HEK293 (cell line): ENCODE results near the gene CEP43.

Experiments
- BCL11A ChIP-seq: fragments of 450-650 bp; formaldehyde crosslinking; IDR thresholded peaks from 2 replicates; pipeline ENCODE4 v1.5.1; 2016; ENCODE audit warnings: low read depth, missing biosample characterization, missing genetic modification characterization
- GLI4 ChIP-seq: fragments of 450-650 bp; formaldehyde crosslinking; IDR thresholded peaks from 2 replicates; pipeline ENCODE4 v1.5.1; 2016; ENCODE audit warnings: missing biosample characterization, missing genetic modification characterization
- KLF9 ChIP-seq: fragments of 450-650 bp; formaldehyde crosslinking; IDR thresholded peaks from 2 replicates; pipeline ENCODE4 v1.5.1; 2016; ENCODE audit warnings: missing biosample characterization, missing genetic modification characterization, low read depth
- ZBTB8A ChIP-seq: fragments of 450-650 bp; formaldehyde crosslinking; IDR thresholded peaks from 2 replicates; pipeline ENCODE4 v1.5.1; 2016; ENCODE audit warnings: missing biosample characterization, missing genetic modification characterization
- ZNF184 ChIP-seq: fragments of 450-650 bp; IDR thresholded peaks from 2 replicates; pipeline ENCODE4 v1.5.1; 2018; ENCODE audit warnings: missing biosample characterization, mild to moderate bottlenecking, missing genetic modification characterization
- ZNF221 ChIP-seq: fragments of 450-650 bp; formaldehyde crosslinking; IDR thresholded peaks from 2 replicates; pipeline ENCODE4 v1.5.1; 2017; ENCODE audit warnings: missing biosample characterization, missing genetic modification characterization, borderline replicate concordance
- ZNF239 ChIP-seq: fragments of 450-650 bp; formaldehyde crosslinking; IDR thresholded peaks from 2 replicates; pipeline ENCODE4 v1.5.1; 2016; ENCODE audit warnings: missing biosample characterization, missing genetic modification characterization
- ZNF24 ChIP-seq: fragments of 450-650 bp; formaldehyde crosslinking; IDR thresholded peaks from 2 replicates; pipeline ENCODE4 v1.5.1; 2016; ENCODE audit warnings: missing biosample characterization, missing genetic modification characterization
- ZNF37A ChIP-seq: fragments of 450-650 bp; IDR thresholded peaks from 2 replicates; pipeline ENCODE4 v1.5.1; 2018; ENCODE audit warnings: missing biosample characterization, missing genetic modification characterization
- ZNF391 ChIP-seq: fragments of 450-650 bp; formaldehyde crosslinking; IDR thresholded peaks from 2 replicates; pipeline ENCODE4 v1.5.1; 2016; ENCODE audit warnings: low read depth, missing biosample characterization, missing genetic modification characterization, borderline replicate concordance
- ZNF433 ChIP-seq: fragments of 450-650 bp; formaldehyde crosslinking; IDR thresholded peaks from 2 replicates; pipeline ENCODE4 v1.5.1; 2016; ENCODE audit warnings: missing biosample characterization, missing genetic modification characterization, low read depth
- ZNF558 ChIP-seq: fragments of 450-650 bp; formaldehyde crosslinking; IDR thresholded peaks from 2 replicates; pipeline ENCODE4 v1.5.1; 2016; ENCODE audit warnings: missing biosample characterization, missing genetic modification characterization
- ZNF585B ChIP-seq: fragments of 450-650 bp; formaldehyde crosslinking; IDR thresholded peaks from 2 replicates; pipeline ENCODE4 v1.5.1; 2016; ENCODE audit warnings: missing biosample characterization, missing genetic modification characterization
- ZNF596 ChIP-seq: fragments of 450-650 bp; IDR thresholded peaks from 2 replicates; pipeline ENCODE4 v1.5.0; 2018; ENCODE audit warnings: missing biosample characterization, mild to moderate bottlenecking, missing genetic modification characterization, moderate library complexity
- ZNF664 ChIP-seq: fragments of 450-650 bp; formaldehyde crosslinking; IDR thresholded peaks from 2 replicates; pipeline ENCODE4 v1.5.1; 2016; ENCODE audit warnings: missing biosample characterization, missing genetic modification characterization
- ZNF707 ChIP-seq: fragments of 450-650 bp; formaldehyde crosslinking; IDR thresholded peaks from 2 replicates; pipeline ENCODE4 v1.5.1; 2016; ENCODE audit warnings: missing biosample characterization, missing genetic modification characterization
- ZNF785 ChIP-seq: fragments of 450-650 bp; formaldehyde crosslinking; IDR thresholded peaks from 2 replicates; pipeline ENCODE4 v1.5.1; 2016; ENCODE audit warnings: missing biosample characterization, missing genetic modification characterization
- ZSCAN23 ChIP-seq: fragments of 450-650 bp; formaldehyde crosslinking; IDR thresholded peaks from 2 replicates; pipeline ENCODE4 v1.5.1; 2016; ENCODE audit warnings: missing biosample characterization, missing genetic modification characterization
- ZXDB ChIP-seq: fragments of 450-650 bp; formaldehyde crosslinking; IDR thresholded peaks from 2 replicates; pipeline ENCODE4 v1.5.1; 2016; ENCODE audit warnings: missing biosample characterization, missing genetic modification characterization
- TF ChIP-seq, protein P1 (sequence below): fragments of 450-650 bp; formaldehyde crosslinking; IDR thresholded peaks from 2 replicates; pipeline ENCODE4 v1.5.1; 2017; ENCODE audit warnings: missing biosample characterization, missing genetic modification characterization
- TF ChIP-seq, protein P2 (sequence below): fragments of 450-650 bp; formaldehyde crosslinking; IDR thresholded peaks from 2 replicates; pipeline ENCODE4; 2016; ENCODE audit warnings: missing biosample characterization, missing genetic modification characterization
- TF ChIP-seq, protein P3 (sequence below): fragments of 450-650 bp; formaldehyde crosslinking; IDR thresholded peaks from 2 replicates; pipeline ENCODE4 v1.5.1; 2016; ENCODE audit warnings: missing biosample characterization, missing genetic modification characterization
- TF ChIP-seq, protein P4 (sequence below): fragments of 450-650 bp; IDR thresholded peaks from 2 replicates; pipeline ENCODE4 v1.5.1; 2018; ENCODE audit warnings: missing biosample characterization, missing genetic modification characterization
- TF ChIP-seq, protein P5 (sequence below): fragments of 450-650 bp; formaldehyde crosslinking; IDR thresholded peaks from 2 replicates; pipeline ENCODE4 v1.5.1; 2016; ENCODE audit warnings: missing biosample characterization, missing genetic modification characterization
- TF ChIP-seq, protein P6 (sequence below): fragments of 450-650 bp; formaldehyde crosslinking; IDR thresholded peaks from 2 replicates; pipeline ENCODE4 v1.5.1; 2016; ENCODE audit warnings: missing biosample characterization, missing genetic modification characterization, low read depth
- TF ChIP-seq, protein P7 (sequence below): fragments of 450-650 bp; formaldehyde crosslinking; IDR thresholded peaks from 2 replicates; pipeline ENCODE4 v1.5.1; 2016; ENCODE audit warnings: missing biosample characterization, missing genetic modification characterization

Gene CEP43

DNA sequence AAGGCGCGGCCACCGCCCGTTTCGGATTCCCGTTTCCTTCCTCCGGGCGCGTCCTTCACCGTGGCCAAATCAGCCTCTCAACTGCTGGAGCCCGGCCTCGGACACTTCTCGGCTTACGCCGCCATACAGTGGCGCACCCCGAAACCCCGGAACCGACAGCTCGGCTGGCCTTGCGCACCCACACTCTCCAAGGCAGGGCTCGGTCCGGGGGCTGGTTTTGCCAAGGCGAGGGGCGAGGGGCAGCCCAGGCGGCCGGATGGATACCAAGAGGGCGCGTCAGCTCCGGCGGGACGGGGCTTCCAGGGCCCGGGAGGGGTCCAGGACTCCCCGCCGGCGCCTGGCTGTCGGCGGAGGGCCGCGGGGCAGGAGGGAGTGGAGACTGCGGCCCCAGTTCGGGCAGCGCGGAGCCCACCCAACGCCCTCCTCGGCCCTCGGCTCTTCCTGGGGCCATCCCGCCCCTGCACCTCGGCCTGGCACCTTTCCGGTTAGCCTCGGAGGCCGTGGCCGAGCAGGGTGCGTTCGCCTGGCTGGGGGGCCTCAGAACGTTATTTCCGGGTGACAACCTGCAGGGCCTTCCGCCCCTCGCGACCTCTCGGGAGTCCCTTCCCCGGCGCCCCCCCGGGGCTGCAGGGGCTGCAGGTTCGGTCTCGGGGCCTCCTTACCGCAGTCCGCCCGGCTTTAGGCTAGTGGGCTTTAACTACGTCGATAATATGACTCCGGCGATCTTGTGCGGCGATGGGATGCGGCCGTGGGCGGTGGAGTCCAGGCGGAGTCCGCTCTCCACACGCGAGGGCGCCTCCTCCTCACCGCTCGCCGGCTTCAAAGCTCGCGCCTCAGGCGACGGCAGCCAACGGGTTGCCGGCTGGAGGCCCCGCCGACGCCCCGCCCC, 697 bp upstream of the CEP43 start (continued):
- TF ChIP-seq KLF9 (tag by site-specific recombination) (no peak; the same call in 1 of the 2 replicates), ZBTB8A (tag by site-specific recombination) (peak; percentile 73), ZNF558 (no peak), ZNF596 (tag by site-specific recombination) (no peak), ZNF785 (tag by site-specific recombination) (no peak), ZNF184 (tag by site-specific recombination) (no peak), ZNF707 (tag by site-specific recombination) (no peak), BCL11A (tag by site-specific recombination) (no peak), ZXDB (tag by site-specific recombination) (peak; percentile 94), ZNF221 (tag by site-specific recombination) (no peak), ZNF24 (tag by site-specific recombination) (no peak), ZNF37A (tag by site-specific recombination) (no peak), ZNF585B (tag by site-specific recombination) (no peak), GLI4 (tag by site-specific recombination) (no peak), ZNF664 (tag by site-specific recombination) (no peak), ZNF391 (tag by site-specific recombination) (no peak), ZNF239 (no peak), ZNF433 (tag by site-specific recombination) (no peak), ZSCAN23 (tag by site-specific recombination) (no peak)
- TF ChIP-seq, protein P1, sequence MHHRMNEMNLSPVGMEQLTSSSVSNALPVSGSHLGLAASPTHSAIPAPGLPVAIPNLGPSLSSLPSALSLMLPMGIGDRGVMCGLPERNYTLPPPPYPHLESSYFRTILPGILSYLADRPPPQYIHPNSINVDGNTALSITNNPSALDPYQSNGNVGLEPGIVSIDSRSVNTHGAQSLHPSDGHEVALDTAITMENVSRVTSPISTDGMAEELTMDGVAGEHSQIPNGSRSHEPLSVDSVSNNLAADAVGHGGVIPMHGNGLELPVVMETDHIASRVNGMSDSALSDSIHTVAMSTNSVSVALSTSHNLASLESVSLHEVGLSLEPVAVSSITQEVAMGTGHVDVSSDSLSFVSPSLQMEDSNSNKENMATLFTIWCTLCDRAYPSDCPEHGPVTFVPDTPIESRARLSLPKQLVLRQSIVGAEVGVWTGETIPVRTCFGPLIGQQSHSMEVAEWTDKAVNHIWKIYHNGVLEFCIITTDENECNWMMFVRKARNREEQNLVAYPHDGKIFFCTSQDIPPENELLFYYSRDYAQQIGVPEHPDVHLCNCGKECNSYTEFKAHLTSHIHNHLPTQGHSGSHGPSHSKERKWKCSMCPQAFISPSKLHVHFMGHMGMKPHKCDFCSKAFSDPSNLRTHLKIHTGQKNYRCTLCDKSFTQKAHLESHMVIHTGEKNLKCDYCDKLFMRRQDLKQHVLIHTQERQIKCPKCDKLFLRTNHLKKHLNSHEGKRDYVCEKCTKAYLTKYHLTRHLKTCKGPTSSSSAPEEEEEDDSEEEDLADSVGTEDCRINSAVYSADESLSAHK = 0 out of 2 replicates have a peak, but pooled peaks have one; percentile 17
- TF ChIP-seq, protein P2, sequence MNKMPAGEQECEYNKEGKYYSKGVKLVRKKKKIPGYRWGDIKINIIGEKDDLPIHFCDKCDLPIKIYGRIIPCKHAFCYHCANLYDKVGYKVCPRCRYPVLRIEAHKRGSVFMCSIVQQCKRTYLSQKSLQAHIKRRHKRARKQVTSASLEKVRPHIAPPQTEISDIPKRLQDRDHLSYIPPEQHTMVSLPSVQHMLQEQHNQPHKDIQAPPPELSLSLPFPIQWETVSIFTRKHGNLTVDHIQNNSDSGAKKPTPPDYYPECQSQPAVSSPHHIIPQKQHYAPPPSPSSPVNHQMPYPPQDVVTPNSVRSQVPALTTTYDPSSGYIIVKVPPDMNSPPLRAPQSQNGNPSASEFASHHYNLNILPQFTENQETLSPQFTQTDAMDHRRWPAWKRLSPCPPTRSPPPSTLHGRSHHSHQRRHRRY (tag by site-specific recombination) = no peak
- TF ChIP-seq, protein P3, sequence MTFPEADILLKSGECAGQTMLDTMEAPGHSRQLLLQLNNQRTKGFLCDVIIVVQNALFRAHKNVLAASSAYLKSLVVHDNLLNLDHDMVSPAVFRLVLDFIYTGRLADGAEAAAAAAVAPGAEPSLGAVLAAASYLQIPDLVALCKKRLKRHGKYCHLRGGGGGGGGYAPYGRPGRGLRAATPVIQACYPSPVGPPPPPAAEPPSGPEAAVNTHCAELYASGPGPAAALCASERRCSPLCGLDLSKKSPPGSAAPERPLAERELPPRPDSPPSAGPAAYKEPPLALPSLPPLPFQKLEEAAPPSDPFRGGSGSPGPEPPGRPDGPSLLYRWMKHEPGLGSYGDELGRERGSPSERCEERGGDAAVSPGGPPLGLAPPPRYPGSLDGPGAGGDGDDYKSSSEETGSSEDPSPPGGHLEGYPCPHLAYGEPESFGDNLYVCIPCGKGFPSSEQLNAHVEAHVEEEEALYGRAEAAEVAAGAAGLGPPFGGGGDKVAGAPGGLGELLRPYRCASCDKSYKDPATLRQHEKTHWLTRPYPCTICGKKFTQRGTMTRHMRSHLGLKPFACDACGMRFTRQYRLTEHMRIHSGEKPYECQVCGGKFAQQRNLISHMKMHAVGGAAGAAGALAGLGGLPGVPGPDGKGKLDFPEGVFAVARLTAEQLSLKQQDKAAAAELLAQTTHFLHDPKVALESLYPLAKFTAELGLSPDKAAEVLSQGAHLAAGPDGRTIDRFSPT (tag by site-specific recombination) = no peak
- TF ChIP-seq, protein P4, sequence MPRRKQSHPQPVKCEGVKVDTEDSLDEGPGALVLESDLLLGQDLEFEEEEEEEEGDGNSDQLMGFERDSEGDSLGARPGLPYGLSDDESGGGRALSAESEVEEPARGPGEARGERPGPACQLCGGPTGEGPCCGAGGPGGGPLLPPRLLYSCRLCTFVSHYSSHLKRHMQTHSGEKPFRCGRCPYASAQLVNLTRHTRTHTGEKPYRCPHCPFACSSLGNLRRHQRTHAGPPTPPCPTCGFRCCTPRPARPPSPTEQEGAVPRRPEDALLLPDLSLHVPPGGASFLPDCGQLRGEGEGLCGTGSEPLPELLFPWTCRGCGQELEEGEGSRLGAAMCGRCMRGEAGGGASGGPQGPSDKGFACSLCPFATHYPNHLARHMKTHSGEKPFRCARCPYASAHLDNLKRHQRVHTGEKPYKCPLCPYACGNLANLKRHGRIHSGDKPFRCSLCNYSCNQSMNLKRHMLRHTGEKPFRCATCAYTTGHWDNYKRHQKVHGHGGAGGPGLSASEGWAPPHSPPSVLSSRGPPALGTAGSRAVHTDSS = 0 out of 2 replicates have a peak, but pooled peaks have one; percentile 15
- TF ChIP-seq, protein P5, sequence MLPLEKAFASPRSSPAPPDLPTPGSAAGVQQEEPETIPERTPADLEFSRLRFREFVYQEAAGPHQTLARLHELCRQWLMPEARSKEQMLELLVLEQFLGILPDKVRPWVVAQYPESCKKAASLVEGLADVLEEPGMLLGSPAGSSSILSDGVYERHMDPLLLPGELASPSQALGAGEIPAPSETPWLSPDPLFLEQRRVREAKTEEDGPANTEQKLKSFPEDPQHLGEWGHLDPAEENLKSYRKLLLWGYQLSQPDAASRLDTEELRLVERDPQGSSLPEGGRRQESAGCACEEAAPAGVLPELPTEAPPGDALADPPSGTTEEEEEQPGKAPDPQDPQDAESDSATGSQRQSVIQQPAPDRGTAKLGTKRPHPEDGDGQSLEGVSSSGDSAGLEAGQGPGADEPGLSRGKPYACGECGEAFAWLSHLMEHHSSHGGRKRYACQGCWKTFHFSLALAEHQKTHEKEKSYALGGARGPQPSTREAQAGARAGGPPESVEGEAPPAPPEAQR (tag by site-specific recombination) = no peak
- TF ChIP-seq, protein P6, sequence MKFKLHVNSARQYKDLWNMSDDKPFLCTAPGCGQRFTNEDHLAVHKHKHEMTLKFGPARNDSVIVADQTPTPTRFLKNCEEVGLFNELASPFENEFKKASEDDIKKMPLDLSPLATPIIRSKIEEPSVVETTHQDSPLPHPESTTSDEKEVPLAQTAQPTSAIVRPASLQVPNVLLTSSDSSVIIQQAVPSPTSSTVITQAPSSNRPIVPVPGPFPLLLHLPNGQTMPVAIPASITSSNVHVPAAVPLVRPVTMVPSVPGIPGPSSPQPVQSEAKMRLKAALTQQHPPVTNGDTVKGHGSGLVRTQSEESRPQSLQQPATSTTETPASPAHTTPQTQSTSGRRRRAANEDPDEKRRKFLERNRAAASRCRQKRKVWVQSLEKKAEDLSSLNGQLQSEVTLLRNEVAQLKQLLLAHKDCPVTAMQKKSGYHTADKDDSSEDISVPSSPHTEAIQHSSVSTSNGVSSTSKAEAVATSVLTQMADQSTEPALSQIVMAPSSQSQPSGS (tag by site-specific recombination) = no peak
- TF ChIP-seq, protein P7, sequence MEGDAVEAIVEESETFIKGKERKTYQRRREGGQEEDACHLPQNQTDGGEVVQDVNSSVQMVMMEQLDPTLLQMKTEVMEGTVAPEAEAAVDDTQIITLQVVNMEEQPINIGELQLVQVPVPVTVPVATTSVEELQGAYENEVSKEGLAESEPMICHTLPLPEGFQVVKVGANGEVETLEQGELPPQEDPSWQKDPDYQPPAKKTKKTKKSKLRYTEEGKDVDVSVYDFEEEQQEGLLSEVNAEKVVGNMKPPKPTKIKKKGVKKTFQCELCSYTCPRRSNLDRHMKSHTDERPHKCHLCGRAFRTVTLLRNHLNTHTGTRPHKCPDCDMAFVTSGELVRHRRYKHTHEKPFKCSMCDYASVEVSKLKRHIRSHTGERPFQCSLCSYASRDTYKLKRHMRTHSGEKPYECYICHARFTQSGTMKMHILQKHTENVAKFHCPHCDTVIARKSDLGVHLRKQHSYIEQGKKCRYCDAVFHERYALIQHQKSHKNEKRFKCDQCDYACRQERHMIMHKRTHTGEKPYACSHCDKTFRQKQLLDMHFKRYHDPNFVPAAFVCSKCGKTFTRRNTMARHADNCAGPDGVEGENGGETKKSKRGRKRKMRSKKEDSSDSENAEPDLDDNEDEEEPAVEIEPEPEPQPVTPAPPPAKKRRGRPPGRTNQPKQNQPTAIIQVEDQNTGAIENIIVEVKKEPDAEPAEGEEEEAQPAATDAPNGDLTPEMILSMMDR = 0 out of 2 replicates have a peak, but pooled peaks have one; percentile 23
